OCI-LY1 (cell line): Measurements from ENCODE around the gene SH3RF3.

Experiments
- CTCF ChIP-seq: fragments of 200-600 bp; sonication (generic), shearing (Covaris generic); IDR thresholded peaks from 2 replicates; pipeline ENCODE4 v1.5.1; 2017; ENCODE audit warnings: mild to moderate bottlenecking, antibody characterized with exemption, low read length, moderate library complexity, mixed read lengths
- EZH2 ChIP-seq: fragments of 200-600 bp; sonication (generic), shearing (Covaris generic); IDR thresholded peaks from 2 replicates; pipeline ENCODE4 v1.8.0; 2017; ENCODE audit warnings: borderline replicate concordance, mixed run types, mild to moderate bottlenecking, antibody characterized with exemption, low read length, moderate library complexity, mixed read lengths

- TF ChIP-seq CTCF: no peak
- TF ChIP-seq EZH2: no peak
Measured at GRCh38 chr2:109345653-109346480, 216.9 kb downstream of the SH3RF3 start.
